GM21381 (cell line): Measurements from ENCODE around the gene OR4C16.

Source experiments
- ATAC-seq: cut with Tn5 transposase; IDR thresholded peaks from one replicate; pipeline ENCODE4 v1.9.1; 2021; ENCODE audit warnings: mild to moderate bottlenecking, moderate library complexity; ENCODE audit not compliant: unreplicated experiment

OR4C16 gene

DNA sequence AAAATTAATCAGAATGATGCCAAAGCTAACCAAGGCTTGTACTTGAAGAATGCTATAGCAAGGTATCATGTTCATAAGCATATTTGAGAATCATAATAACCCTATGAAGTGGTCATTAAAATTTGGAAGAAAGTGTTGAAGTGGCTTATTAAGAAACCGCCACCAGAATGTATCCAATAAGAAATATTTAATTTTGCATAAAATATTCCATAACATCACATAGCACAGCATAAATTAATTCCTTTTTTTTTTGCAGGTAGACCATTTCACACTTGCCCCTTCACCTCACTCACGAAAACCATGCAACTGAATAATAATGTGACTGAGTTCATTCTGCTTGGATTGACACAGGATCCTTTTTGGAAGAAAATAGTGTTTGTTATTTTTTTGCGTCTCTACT is at the start of gene OR4C16:
TSS of gene OR4C16 (plus strand) at position 301 of the 400 bp plus-strand sequence. CDS start at position 301, 0 bp downstream.
- ATAC-seq: no peak

DNA sequence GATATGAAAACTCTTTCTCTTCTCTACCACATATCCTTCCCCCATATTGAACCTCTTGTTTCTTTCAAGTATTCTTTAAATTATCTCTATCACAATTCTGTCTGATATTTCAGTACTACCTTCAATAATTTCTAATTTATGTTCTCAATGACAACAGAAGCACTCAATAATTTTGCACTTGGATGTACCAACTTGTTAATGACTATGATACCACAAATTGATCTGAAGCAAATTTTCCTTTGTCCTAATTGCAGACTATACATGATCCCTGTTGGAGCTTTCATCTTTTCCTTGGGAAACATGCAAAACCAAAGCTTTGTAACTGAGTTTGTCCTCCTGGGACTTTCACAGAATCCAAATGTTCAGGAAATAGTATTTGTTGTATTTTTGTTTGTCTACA is 17.8 kb upstream of the OR4C16 start, which contains the start of gene OR4C15:
TSS of gene OR4C15 (plus strand) at position 301 of the 400 bp plus-strand sequence. CDS start at position 301, 0 bp downstream.
- no peak for ATAC-seq

DNA sequence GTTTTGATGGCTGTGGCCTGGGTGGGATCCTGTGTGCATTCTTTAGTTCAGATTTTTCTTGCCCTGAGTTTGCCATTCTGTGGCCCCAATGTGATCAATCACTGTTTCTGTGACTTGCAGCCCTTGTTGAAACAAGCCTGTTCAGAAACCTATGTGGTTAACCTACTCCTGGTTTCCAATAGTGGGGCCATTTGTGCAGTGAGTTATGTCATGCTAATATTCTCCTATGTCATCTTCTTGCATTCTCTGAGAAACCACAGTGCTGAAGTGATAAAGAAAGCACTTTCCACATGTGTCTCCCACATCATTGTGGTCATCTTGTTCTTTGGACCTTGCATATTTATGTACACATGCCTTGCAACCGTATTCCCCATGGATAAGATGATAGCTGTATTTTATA is 620 bp downstream of the OR4C16 start:
- ATAC-seq: peak; percentile 60

- ATAC-seq: no peak
These were observed 35.6 kb downstream of the OR4C16 start, which contains the start of gene OR4C11 for GRCh38 chr11:55607545-55607944. OR4C11 (minus strand) TSS chr11:55607645; CDS start chr11:55604373, 3,272 bp downstream.
